HepG2 (cell line): ENCODE measurements around the gene IL3. TPM values are rescaled to one million over a fixed set of nuclear protein-coding genes. Genes with fewer than 3 reads are reported as not detected.
A peak's percentile ranks its signal among the peaks of the same experiment; 100 is the strongest.

Experiments used
- ATAC-seq: fragments of 200-7000 bp; cut with Tn5 transposase; 3 replicates; pipeline ENCODE4 v1.9.1; 2020; ENCODE audit warnings: mild to moderate bottlenecking, moderate library complexity
- BruUV-seq: library from RNA; stranded (reverse); fragments of 400-500 nt; replicated peaks from 2 replicates; lab custom pipeline; 2021; lab: Mats Ljungman, UMichigan
- CTCF ChIA-PET: fragments of 300-600 bp; formaldehyde crosslinking; extraction: SDS; loops from one replicate; lab custom pipeline; 2021; ENCODE audit warnings: low total read pairs, inconsistent platforms, low intra/inter-chr PET ratio; lab: Yijun Ruan, JAX
- POLR2A ChIA-PET: fragments of 350-600 bp; sonication (Branson Sonifier 250); formaldehyde crosslinking; loops from one replicate; lab custom pipeline; 2020; ENCODE audit warnings: antibody characterized with exemption, inconsistent platforms; lab: Yijun Ruan, JAX
- DNase-seq: peaks from one replicate; pipeline ENCODE4 v3.0.0-alpha.2; 2015; ENCODE audit warnings: low spot score
- FAIRE-seq: peaks from 3 replicates; lab custom pipeline; 2011; peaks lifted over from hg19 to GRCh38; lab: Jason Lieb, UNC
- H2AFZ ChIP-seq: one replicate; pipeline ENCODE4 v1.6.1; 2011; ENCODE audit warnings: low read length, inconsistent platforms
- H3K27ac ChIP-seq: fragments of 300-600 bp; 3 replicates; pipeline ENCODE4 v1.8.0; 2011; ENCODE audit warnings: mixed run types, mild to moderate bottlenecking, mixed read lengths, low read length, inconsistent platforms; ENCODE audit not compliant: insufficient read depth; ENCODE audit errors: extremely low read length
- H3K27me3 ChIP-seq, 2 experiments: fragments of 200-600 bp in 1 of 2; 2 replicates in 1 of 2; 3 replicates in 1 of 2; pipeline versions ENCODE4 v1.6.0 to v1.8.0; 2011; ENCODE audit warnings: low read length in 2 of 2, mild to moderate bottlenecking in 2 of 2, moderate library complexity in 2 of 2, inconsistent platforms in 1 of 2; ENCODE audit not compliant: insufficient read depth in 2 of 2, control insufficient read depth in 1 of 2
- H3K36me3 ChIP-seq, 2 experiments: fragments of 200-600 bp in 1 of 2; replicated peaks in 1 of 2; 2 replicates in 1 of 2; 3 replicates in 1 of 2; pipeline versions ENCODE4 v1.5.1 to v1.8.0; 2011; ENCODE audit warnings: low read length in 2 of 2, inconsistent platforms in 1 of 2; ENCODE audit not compliant: insufficient read depth in 2 of 2, control insufficient read depth in 1 of 2
- H3K4me1 ChIP-seq: 2 replicates; pipeline ENCODE4 v1.5.1; 2012; ENCODE audit warnings: low read length, inconsistent platforms; ENCODE audit not compliant: insufficient read depth
- H3K4me2 ChIP-seq: 2 replicates; pipeline ENCODE4 v1.6.0; 2011; ENCODE audit warnings: low read depth, low read length, inconsistent platforms
- H3K4me3 ChIP-seq, 3 experiments: fragments of 200-600 bp in 1 of 3; sonication (generic), shearing (Covaris generic) in 1 of 3; replicated peaks in 1 of 3; 2 replicates each; pipeline ENCODE4 v1.5.1; 2011 to 2016; ENCODE audit warnings: low read length in 3 of 3, inconsistent platforms in 2 of 3, low read depth in 2 of 3, mild to moderate bottlenecking in 2 of 3, control low read depth in 1 of 3, mixed read lengths in 1 of 3; ENCODE audit not compliant: insufficient read depth in 1 of 3
- H3K79me2 ChIP-seq: one replicate; pipeline ENCODE4 v1.6.1; 2011; ENCODE audit warnings: low read length, inconsistent platforms; ENCODE audit not compliant: insufficient read depth
- H3K9ac ChIP-seq: 2 replicates; pipeline ENCODE4 v1.6.0; 2011; ENCODE audit warnings: mild to moderate bottlenecking, low read depth, low read length, inconsistent platforms; ENCODE audit not compliant: insufficient read depth
- H3K9me3 ChIP-seq: 2 replicates; pipeline ENCODE4 v1.5.1; 2012; ENCODE audit warnings: mild to moderate bottlenecking, low read length
- H4K20me1 ChIP-seq: 2 replicates; pipeline ENCODE4 v1.6.0; 2011; ENCODE audit warnings: inconsistent platforms, mild to moderate bottlenecking, low read length, moderate library complexity; ENCODE audit not compliant: insufficient read depth
- FOXP4 ChIP-seq: sonication (generic); formaldehyde crosslinking; IDR thresholded peaks from 2 replicates; pipeline ENCODE4 v1.4.0; 2020; ENCODE audit warnings: missing genetic modification reagents
- GFI1 ChIP-seq: sonication (generic); formaldehyde crosslinking; IDR thresholded peaks from 2 replicates; pipeline ENCODE4 v1.5.0; 2020; ENCODE audit warnings: missing genetic modification reagents, mild to moderate bottlenecking, borderline replicate concordance
- NAIF1 ChIP-seq: sonication (generic); formaldehyde crosslinking; IDR thresholded peaks from 2 replicates; pipeline ENCODE4 v1.5.0; 2020; ENCODE audit warnings: mild to moderate bottlenecking, missing genetic modification reagents, borderline replicate concordance
- NR2F2 ChIP-seq: IDR thresholded peaks from 2 replicates; pipeline ENCODE4 v1.6.1; 2012; ENCODE audit warnings: low read depth, inconsistent platforms, borderline replicate concordance
- NR2F6 ChIP-seq, 2 experiments: IDR thresholded peaks; 2 replicates each; pipeline ENCODE4 v1.6.1; 2016; ENCODE audit warnings: antibody characterized with exemption in 1 of 2, mild to moderate bottlenecking in 1 of 2
- PATZ1 ChIP-seq: sonication (generic); formaldehyde crosslinking; IDR thresholded peaks from 2 replicates; pipeline ENCODE4 v1.4.0; 2020; ENCODE audit warnings: missing genetic modification reagents
- ZNF407 ChIP-seq: sonication (generic); formaldehyde crosslinking; IDR thresholded peaks from one replicate; pipeline ENCODE4 v1.5.1; 2020; ENCODE audit warnings: mild to moderate bottlenecking, missing genetic modification reagents; ENCODE audit errors: not compliant biosample characterization
- ZNF839 ChIP-seq: sonication (generic); formaldehyde crosslinking; IDR thresholded peaks from 2 replicates; pipeline ENCODE4 v1.4.0; 2020; ENCODE audit warnings: missing genetic modification reagents, mild to moderate bottlenecking, borderline replicate concordance
- WGBS: methylation state at CpG from one replicate; pipeline ENCODE4 v1.1.6; 2017; ENCODE audit warnings: low lambda C conversion rate; 5-methylcytosine and 5-hydroxymethylcytosine counted together
- in situ Hi-C: cut with HindIII; loops from 2 replicates; pipeline ENCODE4 v1.10.0; 2017; ENCODE audit warnings: low pct_unique_long_range_greater_than_20kb; ENCODE audit not compliant: extremely low pct_ligation_motif_present
- intact Hi-C: fragments of 100-400 bp; cut with micrococcal nuclease; formaldehyde crosslinking; loops from one replicate; pipeline ENCODE4 v1.10.0; 2022; ENCODE audit not compliant: unreplicated experiment
- polyA plus RNA-seq, 8 experiments: library from polyadenylated mRNA; depleted of rRNA in 3 of 8; stranded (reverse) in 7 of 8; unstranded in 1 of 8; fragments of >200 nt; fragmentation: Illumina TruSeq in 4 of 8; extraction: Trizol in 4 of 8; gene quantifications; 2 replicates each; pipeline versions ENCODE4 v1.2.1 to v1.2.3, GENCODE V29; 2011 to 2016; ENCODE audit warnings: low read depth in 4 of 8, missing spikeins in 1 of 8, mixed read lengths in 1 of 8; ENCODE audit not compliant: insufficient read depth in 1 of 8
- total RNA-seq, 5 experiments: library from RNA; depleted of rRNA; stranded (reverse); fragments of >200 nt; fragmentation: Illumina TruSeq; extraction: Trizol; gene quantifications; 2 replicates each; pipeline ENCODE4 v1.2.3, GENCODE V29; 2016; ENCODE audit warnings: low read depth in 1 of 5

Gene IL3
- total and polyA plus RNA-seq, 2 of the 13 experiments (the other 11 are each of a cell fraction or from before 2014, with no cell fraction given), result not detected

- no TSS peak for BruUV-seq
- ChIA-PET CTCF (no interaction called here), POLR2A (no interaction called here)
- Histone ChIP-seq H2AFZ (no peak overlapping the region), H3K9me3 (no peaks in the 10 kb centered on the region), H3K4me2 (no peak overlapping the region), H3K9ac (no peak overlapping the region), H3K27me3 (peaks cover 3 to 22% of the 10 kb centered on the region in 2 experiments; a peak in 3 of 5 replicates), H3K4me3 (no peak overlapping the region), H3K27ac (no peak overlapping the region), H3K79me2 (no peaks in the 10 kb centered on the region), H3K4me1 (peaks cover 44% of the 10 kb centered on the region), H4K20me1 (no peaks in the 10 kb centered on the region), H3K36me3 (no peaks in the 10 kb centered on the region)
- DNase-seq, result no peak
- intact Hi-C loops (no loop called here), in situ Hi-C loops (no loop called here)
- no peak for ATAC-seq
- WGBS, result 14% methylated on average over 10 of the region's 11 CpGs
- FAIRE-seq, result no peak
- no peak for TF ChIP-seq ZNF407 (CRISPR knock-in tag)
- peak; percentile 77 for TF ChIP-seq GFI1 (CRISPR knock-in tag)
- TF ChIP-seq FOXP4 (CRISPR knock-in tag), result 0 out of 2 replicates have a peak, but pooled peaks have one; percentile 34
- TF ChIP-seq PATZ1, result 0 out of 2 replicates have a peak, but pooled peaks have one; percentile 9
- no peak for TF ChIP-seq ZNF839
- no peak for TF ChIP-seq NAIF1 (CRISPR knock-in tag)
- TF ChIP-seq NR2F6 (IDR thresholded peaks at IDR 0.05), result peak; percentile 58
- peak; percentile 35; the same call in 1 of the 2 replicates for TF ChIP-seq NR2F6 (CRISPR knock-in tag; IDR thresholded peaks at IDR 0.05)
- peak; percentile 74 for TF ChIP-seq NR2F2
Measured at GRCh38 chr5:132076202-132076830, 15.9 kb downstream of the IL3 start.
